Endothelial cell of umbilical vein (primary cell): ENCODE measurements around the gene NMRAL1. TPM values are rescaled to one million over a fixed set of nuclear protein-coding genes. Genes with fewer than 3 reads are reported as not detected.
A peak's percentile ranks its signal among the peaks of the same experiment; 100 is the strongest.

Experiments
- BruUV-seq: library from RNA; stranded (reverse); fragments of 400-500 nt; replicated peaks from 2 replicates; lab custom pipeline; 2021; lab: Mats Ljungman, UMichigan
- CTCF ChIA-PET: fragments of 300-600, 350-600 bp; sonication (Branson Sonifier 250); formaldehyde crosslinking; loops from one replicate; lab custom pipeline; 2021; ENCODE audit warnings: antibody characterized with exemption, inconsistent platforms; lab: Charles Lee
- POLR2A ChIA-PET: fragments of 300-600, 350-600 bp; sonication (Branson Sonifier 250); formaldehyde crosslinking; loops from one replicate; lab custom pipeline; 2021; ENCODE audit warnings: antibody characterized with exemption, inconsistent platforms; lab: Charles Lee
- DNase-seq: peaks from one replicate; pipeline ENCODE4 v3.0.0-alpha.2; 2011; ENCODE audit warnings: low read depth, low spot score
- FAIRE-seq: peaks from 2 replicates; lab custom pipeline; 2011; peaks lifted over from hg19 to GRCh38; lab: Jason Lieb, UNC
- H2AFZ ChIP-seq: 2 replicates; pipeline ENCODE4 v1.6.0; 2012; ENCODE audit warnings: low read depth, low read length, control low read depth, inconsistent platforms
- H3K27ac ChIP-seq: 2 replicates; pipeline ENCODE4 v1.5.1; 2011; ENCODE audit warnings: low read depth, mild to moderate bottlenecking, control low read depth, low read length, moderate library complexity; ENCODE audit not compliant: insufficient read depth
- H3K27me3 ChIP-seq, 2 experiments: 2 replicates each; pipeline versions ENCODE4 v1.6.0 to v1.6.1; 2011; ENCODE audit warnings: low read length in 2 of 2, mixed read lengths in 1 of 2; ENCODE audit not compliant: control insufficient read depth in 2 of 2, insufficient read depth in 2 of 2
- H3K36me3 ChIP-seq, 2 experiments: 2 replicates in 1 of 2; 3 replicates in 1 of 2; pipeline ENCODE4 v1.5.1; 2011; ENCODE audit warnings: low read length in 2 of 2, mild to moderate bottlenecking in 1 of 2, moderate library complexity in 1 of 2; ENCODE audit not compliant: control insufficient read depth in 2 of 2, insufficient read depth in 2 of 2; ENCODE audit errors: extremely low read depth in 1 of 2
- H3K4me1 ChIP-seq: 3 replicates; pipeline ENCODE4 v1.5.1; 2011; ENCODE audit warnings: mild to moderate bottlenecking, low read length; ENCODE audit not compliant: control insufficient read depth, insufficient read depth; ENCODE audit errors: extremely low read depth
- H3K4me2 ChIP-seq: 2 replicates; pipeline ENCODE4 v1.6.1; 2011; ENCODE audit warnings: low read length, control low read depth, mixed read lengths; ENCODE audit not compliant: insufficient read depth
- H3K4me3 ChIP-seq, 3 experiments: fragments of 200-600 bp in 1 of 3; sonication (generic), shearing (Covaris generic) in 1 of 3; replicated peaks in 1 of 3; 2 replicates each; pipeline ENCODE4 v1.5.1; 2011 to 2016; ENCODE audit warnings: control low read depth in 3 of 3, low read length in 3 of 3, mild to moderate bottlenecking in 2 of 3, inconsistent platforms in 1 of 3, low read depth in 1 of 3, moderate library complexity in 1 of 3; ENCODE audit not compliant: insufficient read depth in 1 of 3
- H3K79me2 ChIP-seq: 2 replicates; pipeline ENCODE4 v1.6.0; 2012; ENCODE audit warnings: low read length, inconsistent platforms; ENCODE audit not compliant: control insufficient read depth, insufficient read depth
- H3K9ac ChIP-seq: replicated peaks from 2 replicates; pipeline ENCODE3; 2011; ENCODE audit warnings: low read length, control low read depth; ENCODE audit not compliant: insufficient read depth; ENCODE audit errors: extremely low read depth
- H3K9me1 ChIP-seq: replicated peaks from 3 replicates; pipeline ENCODE4 v1.6.0; 2011; ENCODE audit warnings: mild to moderate bottlenecking, low read length; ENCODE audit not compliant: control insufficient read depth, insufficient read depth; ENCODE audit errors: extremely low read depth
- H3K9me3 ChIP-seq: replicated peaks from 2 replicates; pipeline ENCODE4 v1.5.1; 2012; ENCODE audit warnings: low read length, inconsistent platforms; ENCODE audit not compliant: control insufficient read depth, insufficient read depth
- H4K20me1 ChIP-seq: replicated peaks from 2 replicates; pipeline ENCODE3; 2011; ENCODE audit warnings: mild to moderate bottlenecking, low read length; ENCODE audit not compliant: control insufficient read depth, insufficient read depth; ENCODE audit errors: extremely low read depth
- CTCF ChIP-seq, 2 donors: IDR thresholded peaks; 1 replicate in 1 of 2; 2 replicates in 1 of 2; pipeline ENCODE4 v1.5.1; 2011; ENCODE audit warnings: low read length in 2 of 2, mild to moderate bottlenecking in 2 of 2, moderate library complexity in 2 of 2, control low read depth in 1 of 2, inconsistent platforms in 1 of 2, low read depth in 1 of 2; ENCODE audit not compliant: insufficient read depth in 1 of 2; ENCODE audit errors: extremely low read depth in 1 of 2
- EZH2 ChIP-seq: IDR thresholded peaks from 2 replicates; pipeline ENCODE4 v1.6.1; 2012; ENCODE audit warnings: borderline replicate concordance, low read depth, mild to moderate bottlenecking, moderate library complexity, low read length, inconsistent platforms; ENCODE audit not compliant: severe bottlenecking
- FOS ChIP-seq: IDR thresholded peaks from 2 replicates; pipeline ENCODE4 v1.6.1; 2011; ENCODE audit warnings: mild to moderate bottlenecking, low read length, moderate library complexity, borderline replicate concordance; ENCODE audit not compliant: insufficient read depth
- GATA2 ChIP-seq: IDR thresholded peaks from 2 replicates; pipeline ENCODE4 v1.7.0; 2011; ENCODE audit warnings: low read depth, mild to moderate bottlenecking, moderate library complexity, mixed read lengths, low read length; ENCODE audit not compliant: insufficient read length, insufficient read depth
- JUN ChIP-seq: IDR thresholded peaks from 2 replicates; pipeline ENCODE4 v1.6.1; 2011; ENCODE audit warnings: borderline replicate concordance, low read depth; ENCODE audit not compliant: insufficient read length, insufficient read depth
- MAX ChIP-seq: IDR thresholded peaks from 2 replicates; pipeline ENCODE4 v1.6.1; 2011; ENCODE audit not compliant: insufficient read depth, insufficient read length
- MYC ChIP-seq: IDR thresholded peaks from one replicate; pipeline ENCODE4 v1.6.1; 2011; ENCODE audit warnings: mild to moderate bottlenecking, low read depth, low read length
- POLR2A ChIP-seq: IDR thresholded peaks from 2 replicates; pipeline ENCODE4 v1.6.1; 2012; ENCODE audit warnings: low read depth, mild to moderate bottlenecking, control low read depth, low read length
- POLR2AphosphoS5 ChIP-seq: IDR thresholded peaks from 2 replicates; pipeline ENCODE4 v1.6.1; 2012; ENCODE audit warnings: low read depth, mild to moderate bottlenecking, control low read depth, low read length, moderate library complexity; ENCODE audit not compliant: insufficient read depth
- dilution Hi-C: fragments of 300-500 bp; cut with MboI; formaldehyde crosslinking; loops from one replicate; pipeline ENCODE4 v1.15.0; 2019; ENCODE audit warnings: low sequenced_read_pairs; ENCODE audit not compliant: extremely low pct_ligation_motif_present
- intact Hi-C: fragments of 100-400 bp; cut with micrococcal nuclease; formaldehyde crosslinking; loops from one replicate; pipeline ENCODE4 v1.10.0; 2022
- polyA plus RNA-seq, 4 experiments: library from polyadenylated mRNA; depleted of rRNA in 3 of 4; stranded (reverse) in 3 of 4; unstranded in 1 of 4; fragments of >200 nt; gene quantifications; 2 replicates each; pipeline versions ENCODE4 v1.2.1 to v1.2.3, GENCODE V29; 2011 to 2012; ENCODE audit warnings: missing spikeins in 1 of 4
- total RNA-seq: library from RNA; stranded (reverse); gene quantifications from 2 replicates; pipeline ENCODE4 v1.2.3, GENCODE V29; 2021

The NMRAL1 gene
- total and polyA plus RNA-seq, 2 donors (not counting 3 experiments of a cell fraction or from before 2014, with no cell fraction given): 48.0 to 84.4 TPM

GRCh38 chr16:4501071-4501478, 26.6 kb upstream of the NMRAL1 start:
- intact Hi-C loops: no loop called here
- Histone ChIP-seq H3K27ac (peak overlapping the region; percentile 76), H3K4me2 (peak overlapping the region; percentile 78), H3K36me3 (peaks cover 3 to 4% of the 10 kb centered on the region in 2 experiments), H2AFZ (no peak overlapping the region), H3K4me1 (peaks cover 22% of the 10 kb centered on the region), H3K27me3 (no peaks in the 10 kb centered on the region), H3K9me1 (peaks cover 2% of the 10 kb centered on the region), H3K4me3 (peak overlapping the region in 1 of 3 experiments; percentile 31), H3K9me3 (no peaks in the 10 kb centered on the region), H3K79me2 (peaks cover 36% of the 10 kb centered on the region), H4K20me1 (no peaks in the 10 kb centered on the region), H3K9ac (peak overlapping the region; percentile 64)
- POLR2A ChIA-PET: interaction anchor here (1.3 kb wide), 1 partner anchor 13 kb away, joined by 8 read pairs; no protein-coding TSS in a partner anchor
- TF ChIP-seq FOS: no peak
- no peak for TF ChIP-seq GATA2
- no peak for TF ChIP-seq CTCF (IDR thresholded peaks at IDR 0.05; ENCODE audit: extremely low read depth in 1 of 2, insufficient read depth in 1 of 2, low read depth in 1 of 2, low read length in 2 of 2)
- no peak for TF ChIP-seq JUN
- no peak for TF ChIP-seq POLR2A
- TF ChIP-seq MAX: no peak
- no peak for TF ChIP-seq POLR2AphosphoS5
- TF ChIP-seq EZH2: no peak
- no peak for TF ChIP-seq MYC
- DNase-seq: peak; percentile 91
- BruUV-seq: no TSS peak
- dilution Hi-C loops: no loop called here
- no peak for FAIRE-seq
- CTCF ChIA-PET: interaction anchor here (0.6 to 4.9 kb wide), 16 partner anchors 11 to 271 kb away, joined by 3 to 39 read pairs (median 4); partner anchors contain the start of genes HMOX2, MGRN1 and NMRAL1
